HepG2 (cell line): ENCODE results near the gene GADD45B. TPM values are rescaled to one million over a fixed set of nuclear protein-coding genes. Genes with fewer than 3 reads are reported as not detected.
A peak's percentile ranks its signal among the peaks of the same experiment; 100 is the strongest.

Experiments
- EHMT2 ChIP-seq: fragments of 200-600 bp; sonication (generic); IDR thresholded peaks from 2 replicates; pipeline ENCODE4 v1.7.0; 2017; ENCODE audit warnings: antibody characterized with exemption, low read depth, low read length, borderline replicate concordance
- ISX ChIP-seq: sonication (generic); formaldehyde crosslinking; conservative IDR thresholded peaks from 2 replicates; pipeline ENCODE4 v1.5.0; 2020; ENCODE audit warnings: missing genetic modification reagents
- JUN ChIP-seq: sonication (generic); formaldehyde crosslinking; IDR thresholded peaks from 2 replicates; pipeline ENCODE4 v1.4.0; 2020; ENCODE audit warnings: mild to moderate bottlenecking, missing genetic modification reagents
- KLF12 ChIP-seq: sonication (generic); formaldehyde crosslinking; IDR thresholded peaks from 2 replicates; pipeline ENCODE4 v1.4.0; 2020; ENCODE audit warnings: missing genetic modification reagents, borderline replicate concordance
- MYC ChIP-seq: sonication (generic); formaldehyde crosslinking; IDR thresholded peaks from 2 replicates; pipeline ENCODE4 v1.9.0; 2021; ENCODE audit warnings: missing genetic modification reagents, borderline replicate concordance
- MYNN ChIP-seq: sonication (generic); formaldehyde crosslinking; IDR thresholded peaks from 2 replicates; pipeline ENCODE4 v1.4.0; 2020; ENCODE audit warnings: mild to moderate bottlenecking, low read depth, missing genetic modification reagents
- NCOA2 ChIP-seq: sonication (generic); formaldehyde crosslinking; IDR thresholded peaks from 2 replicates; pipeline ENCODE4 v1.8.0; 2022; ENCODE audit warnings: inconsistent platforms
- NKX3-1 ChIP-seq: sonication (generic); formaldehyde crosslinking; IDR thresholded peaks from 2 replicates; pipeline ENCODE4 v1.5.0; 2020; ENCODE audit warnings: missing genetic modification reagents
- NR2C2 ChIP-seq: sonication (generic); formaldehyde crosslinking; IDR thresholded peaks from 2 replicates; pipeline ENCODE4 v1.4.0; 2020; ENCODE audit warnings: missing genetic modification reagents, mild to moderate bottlenecking, moderate library complexity, borderline replicate concordance
- PTBP1 ChIP-seq: fragments of 200-400 bp; formaldehyde crosslinking; IDR thresholded peaks from 2 replicates; pipeline ENCODE4 v1.6.1; 2018; ENCODE audit warnings: low read length, low read depth; ENCODE audit not compliant: poor library complexity, severe bottlenecking
- RBM39 ChIP-seq: fragments of 200-400 bp; formaldehyde crosslinking; IDR thresholded peaks from one replicate; pipeline ENCODE4 v1.6.1; 2018; ENCODE audit warnings: antibody characterized with exemption, mild to moderate bottlenecking, low read depth, low read length; ENCODE audit not compliant: poor library complexity, severe bottlenecking
- RFX3 ChIP-seq: IDR thresholded peaks from 2 replicates; pipeline ENCODE4 v1.6.1; 2016; ENCODE audit warnings: missing biosample characterization, missing genetic modification reagents
- TAF1 ChIP-seq: sonication (generic); formaldehyde crosslinking; IDR thresholded peaks from 2 replicates; pipeline ENCODE4 v1.4.0; 2020; ENCODE audit warnings: missing genetic modification reagents
- TFE3 ChIP-seq: IDR thresholded peaks from 2 replicates; pipeline ENCODE4 v1.6.1; 2016
- TSC22D2 ChIP-seq: sonication (generic); formaldehyde crosslinking; IDR thresholded peaks from 2 replicates; pipeline ENCODE4 v1.5.1; 2020; ENCODE audit warnings: missing genetic modification reagents, mild to moderate bottlenecking, borderline replicate concordance
- ZBTB20 ChIP-seq: sonication (generic); formaldehyde crosslinking; IDR thresholded peaks from 2 replicates; pipeline ENCODE4 v1.8.1; 2023; ENCODE audit warnings: missing genetic modification reagents, low read depth, mild to moderate bottlenecking, borderline replicate concordance
- ZEB1 ChIP-seq: IDR thresholded peaks from 2 replicates; pipeline ENCODE4 v1.6.1; 2012; ENCODE audit warnings: mild to moderate bottlenecking, low read depth, inconsistent platforms; ENCODE audit not compliant: insufficient replicate concordance
- ZNF232 ChIP-seq: sonication (generic); formaldehyde crosslinking; IDR thresholded peaks from 2 replicates; pipeline ENCODE4 v1.4.0; 2020; ENCODE audit warnings: missing genetic modification reagents, borderline replicate concordance
- ZSCAN30 ChIP-seq: sonication (generic); formaldehyde crosslinking; IDR thresholded peaks from 2 replicates; pipeline ENCODE4 v1.5.0; 2020; ENCODE audit warnings: mild to moderate bottlenecking, missing genetic modification reagents
- ZSCAN9 ChIP-seq: IDR thresholded peaks from 2 replicates; pipeline ENCODE4 v1.6.1; 2016; ENCODE audit warnings: borderline replicate concordance
- polyA plus RNA-seq, 8 experiments: library from polyadenylated mRNA; depleted of rRNA in 3 of 8; stranded (reverse) in 7 of 8; unstranded in 1 of 8; fragments of >200 nt; fragmentation: Illumina TruSeq in 4 of 8; extraction: Trizol in 4 of 8; gene quantifications; 2 replicates each; pipeline versions ENCODE4 v1.2.1 to v1.2.3, GENCODE V29; 2011 to 2016; ENCODE audit warnings: low read depth in 4 of 8, missing spikeins in 1 of 8, mixed read lengths in 1 of 8; ENCODE audit not compliant: insufficient read depth in 1 of 8
- total RNA-seq, 5 experiments: library from RNA; depleted of rRNA; stranded (reverse); fragments of >200 nt; fragmentation: Illumina TruSeq; extraction: Trizol; gene quantifications; 2 replicates each; pipeline ENCODE4 v1.2.3, GENCODE V29; 2016; ENCODE audit warnings: low read depth in 1 of 5
- TF ChIP-seq, protein P1 (sequence below): sonication (generic); IDR thresholded peaks from 2 replicates; pipeline ENCODE4 v1.6.1; 2016; ENCODE audit warnings: low read depth, borderline replicate concordance
- TF ChIP-seq, protein P2 (sequence below): sonication (generic); formaldehyde crosslinking; IDR thresholded peaks from 2 replicates; pipeline ENCODE4 v1.8.0; 2023; ENCODE audit warnings: mild to moderate bottlenecking, missing genetic modification reagents
- TF ChIP-seq, protein P3 (sequence below): sonication (generic); formaldehyde crosslinking; IDR thresholded peaks from 2 replicates; pipeline ENCODE4 v1.8.1; 2023; ENCODE audit warnings: mild to moderate bottlenecking, missing genetic modification reagents
- TF ChIP-seq, protein P4 (sequence below): sonication (generic); formaldehyde crosslinking; IDR thresholded peaks from 2 replicates; pipeline ENCODE4 v1.4.0; 2020; ENCODE audit warnings: low read depth, mild to moderate bottlenecking, missing genetic modification reagents

GADD45B gene
- total and polyA plus RNA-seq, 2 of the 13 experiments (the other 11 are each of a cell fraction or from before 2014, with no cell fraction given): 4.6 to 34.1 TPM

- TF ChIP-seq ISX (CRISPR knock-in tag) (no peak), TAF1 (CRISPR knock-in tag) (peak; percentile 96), KLF12 (CRISPR knock-in tag) (peak; percentile 34; the same call in 1 of the 2 replicates), JUN (CRISPR knock-in tag) (no peak), MYNN (no peak), ZSCAN30 (CRISPR knock-in tag) (no peak), EHMT2 (no peak), RBM39 (peak; percentile 52), ZEB1 (peak; percentile 46), NCOA2 (CRISPR knock-in tag) (peak; percentile 66), TFE3 (peak; percentile 66; the same call in 1 of the 2 replicates), TSC22D2 (CRISPR knock-in tag) (peak; percentile 79; the same call in 1 of the 2 replicates), NR2C2 (no peak), RFX3 (CRISPR knock-in tag) (0 out of 2 replicates have a peak, but pooled peaks have one; percentile 15), ZSCAN9 (CRISPR knock-in tag) (peak; percentile 96), PTBP1 (peak; percentile 71), NKX3-1 (CRISPR knock-in tag) (peak; percentile 49; the same call in 1 of the 2 replicates), ZNF232 (CRISPR knock-in tag) (no peak), ZBTB20 (CRISPR knock-in tag) (0 out of 2 replicates have a peak, but pooled peaks have one; percentile 69), MYC (CRISPR knock-in tag) (no peak; the same call in 1 of the 2 replicates)
- TF ChIP-seq, protein P1, sequence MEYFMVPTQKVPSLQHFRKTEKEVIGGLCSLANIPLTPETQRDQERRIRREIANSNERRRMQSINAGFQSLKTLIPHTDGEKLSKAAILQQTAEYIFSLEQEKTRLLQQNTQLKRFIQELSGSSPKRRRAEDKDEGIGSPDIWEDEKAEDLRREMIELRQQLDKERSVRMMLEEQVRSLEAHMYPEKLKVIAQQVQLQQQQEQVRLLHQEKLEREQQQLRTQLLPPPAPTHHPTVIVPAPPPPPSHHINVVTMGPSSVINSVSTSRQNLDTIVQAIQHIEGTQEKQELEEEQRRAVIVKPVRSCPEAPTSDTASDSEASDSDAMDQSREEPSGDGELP: peak; percentile 3; the same call in 1 of the 2 replicates
- TF ChIP-seq, protein P2, sequence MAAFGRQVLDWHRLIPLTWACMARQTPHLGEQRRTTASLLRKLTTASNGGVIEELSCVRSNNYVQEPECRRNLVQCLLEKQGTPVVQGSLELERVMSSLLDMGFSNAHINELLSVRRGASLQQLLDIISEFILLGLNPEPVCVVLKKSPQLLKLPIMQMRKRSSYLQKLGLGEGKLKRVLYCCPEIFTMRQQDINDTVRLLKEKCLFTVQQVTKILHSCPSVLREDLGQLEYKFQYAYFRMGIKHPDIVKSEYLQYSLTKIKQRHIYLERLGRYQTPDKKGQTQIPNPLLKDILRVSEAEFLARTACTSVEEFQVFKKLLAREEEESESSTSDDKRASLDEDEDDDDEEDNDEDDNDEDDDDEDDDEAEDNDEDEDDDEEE: peak; percentile 70; the same call in 1 of the 2 replicates
- TF ChIP-seq, protein P3, sequence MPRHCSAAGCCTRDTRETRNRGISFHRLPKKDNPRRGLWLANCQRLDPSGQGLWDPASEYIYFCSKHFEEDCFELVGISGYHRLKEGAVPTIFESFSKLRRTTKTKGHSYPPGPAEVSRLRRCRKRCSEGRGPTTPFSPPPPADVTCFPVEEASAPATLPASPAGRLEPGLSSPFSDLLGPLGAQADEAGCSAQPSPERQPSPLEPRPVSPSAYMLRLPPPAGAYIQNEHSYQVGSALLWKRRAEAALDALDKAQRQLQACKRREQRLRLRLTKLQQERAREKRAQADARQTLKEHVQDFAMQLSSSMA: 0 out of 2 replicates have a peak, but pooled peaks have one; percentile 70
- TF ChIP-seq, protein P4, sequence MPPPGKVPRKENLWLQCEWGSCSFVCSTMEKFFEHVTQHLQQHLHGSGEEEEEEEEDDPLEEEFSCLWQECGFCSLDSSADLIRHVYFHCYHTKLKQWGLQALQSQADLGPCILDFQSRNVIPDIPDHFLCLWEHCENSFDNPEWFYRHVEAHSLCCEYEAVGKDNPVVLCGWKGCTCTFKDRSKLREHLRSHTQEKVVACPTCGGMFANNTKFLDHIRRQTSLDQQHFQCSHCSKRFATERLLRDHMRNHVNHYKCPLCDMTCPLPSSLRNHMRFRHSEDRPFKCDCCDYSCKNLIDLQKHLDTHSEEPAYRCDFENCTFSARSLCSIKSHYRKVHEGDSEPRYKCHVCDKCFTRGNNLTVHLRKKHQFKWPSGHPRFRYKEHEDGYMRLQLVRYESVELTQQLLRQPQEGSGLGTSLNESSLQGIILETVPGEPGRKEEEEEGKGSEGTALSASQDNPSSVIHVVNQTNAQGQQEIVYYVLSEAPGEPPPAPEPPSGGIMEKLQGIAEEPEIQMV: no peak
Measured at GRCh38 chr19:2475702-2476450, at the start of gene GADD45B (continued).
